DND-41 (cell line): ENCODE data around the gene RETSAT.
A peak's percentile ranks its signal among the peaks of the same experiment; 100 is the strongest.
"Not testable (repeated sequence)": the region's sequence is repeated elsewhere in the genome, so short reads cannot be mapped to it uniquely, and the experiment has no call there.

Experiments
- ATAC-seq: fragments of 200-7000 bp; cut with Tn5 transposase; 3 replicates; pipeline ENCODE4 v1.9.1; 2021; ENCODE audit warnings: low read depth; ENCODE audit not compliant: insufficient read depth
- DNase-seq: peaks from one replicate; pipeline ENCODE4 v3.0.0-alpha.2; 2020
- H2AFZ ChIP-seq: 2 replicates; pipeline ENCODE4 v1.6.0; 2012; ENCODE audit warnings: low read depth, low read length
- H3K27ac ChIP-seq: 2 replicates; pipeline ENCODE4 v1.5.1; 2012; ENCODE audit warnings: low read length, inconsistent platforms
- H3K27me3 ChIP-seq: fragments of 200-600 bp; sonication (generic); 2 replicates; pipeline ENCODE4 v1.6.0; 2012; ENCODE audit warnings: low read length, mild to moderate bottlenecking, inconsistent platforms; ENCODE audit not compliant: insufficient read depth, poor library complexity
- H3K36me3 ChIP-seq: 2 replicates; pipeline ENCODE4 v1.5.1; 2012; ENCODE audit warnings: low read length, inconsistent platforms; ENCODE audit not compliant: insufficient read depth
- H3K4me1 ChIP-seq: 2 replicates; pipeline ENCODE4 v1.5.1; 2012; ENCODE audit warnings: mild to moderate bottlenecking, low read length; ENCODE audit not compliant: insufficient read depth
- H3K4me2 ChIP-seq: 2 replicates; pipeline ENCODE4 v1.6.0; 2012; ENCODE audit warnings: mild to moderate bottlenecking, moderate library complexity, low read length, inconsistent platforms; ENCODE audit not compliant: insufficient read depth
- H3K4me3 ChIP-seq, 2 experiments: fragments of 200-600 bp in 1 of 2; shearing (Covaris generic) in 1 of 2; 2 replicates each; pipeline ENCODE4 v1.5.1; 2012 to 2016; ENCODE audit warnings: inconsistent platforms in 2 of 2, low read length in 2 of 2, mild to moderate bottlenecking in 2 of 2, low read depth in 1 of 2, moderate library complexity in 1 of 2
- H3K79me2 ChIP-seq: 2 replicates; pipeline ENCODE4 v1.6.0; 2012; ENCODE audit warnings: low read length, inconsistent platforms; ENCODE audit not compliant: insufficient read depth
- H3K9ac ChIP-seq: 2 replicates; pipeline ENCODE4 v1.6.0; 2012; ENCODE audit warnings: low read depth, mild to moderate bottlenecking, inconsistent platforms, low read length, moderate library complexity
- H3K9me3 ChIP-seq: 2 replicates; pipeline ENCODE4 v1.5.1; 2012; ENCODE audit warnings: low read length, moderate library complexity, mild to moderate bottlenecking, inconsistent platforms; ENCODE audit not compliant: insufficient read depth, severe bottlenecking
- H4K20me1 ChIP-seq: 2 replicates; pipeline ENCODE4 v1.6.0; 2012; ENCODE audit warnings: low read length; ENCODE audit not compliant: insufficient read depth
- CTCF ChIP-seq: IDR thresholded peaks from 2 replicates; pipeline ENCODE4 v1.5.1; 2012; ENCODE audit warnings: borderline replicate concordance, low read length, moderate library complexity, mild to moderate bottlenecking; ENCODE audit not compliant: poor library complexity, severe bottlenecking; ENCODE audit errors: extremely low read depth
- EZH2 ChIP-seq: IDR thresholded peaks from 3 replicates; pipeline ENCODE4 v1.6.1; 2012; ENCODE audit warnings: borderline replicate concordance, low read depth, mild to moderate bottlenecking, moderate library complexity, low read length, inconsistent platforms; ENCODE audit not compliant: severe bottlenecking

The RETSAT gene

GRCh38 chr2:85385746-85386145 is 31.4 kb upstream of the RETSAT start:
- Histone ChIP-seq H3K4me1 (no peaks in the 10 kb centered on the region), H2AFZ (no peak overlapping the region), H3K27me3 (no peaks in the 10 kb centered on the region), H3K4me2 (no peak overlapping the region), H3K9ac (no peak overlapping the region), H3K27ac (peak overlapping the region; percentile 34; the same call in 1 of the 2 replicates), H3K9me3 (peaks cover 2% of the 10 kb centered on the region), H4K20me1 (no peaks in the 10 kb centered on the region), H3K4me3 (no peak overlapping the region), H3K36me3 (peaks cover 50% of the 10 kb centered on the region), H3K79me2 (no peaks in the 10 kb centered on the region)
- ATAC-seq (no peak), DNase-seq (no peak)
- TF ChIP-seq EZH2 = no peak
- TF ChIP-seq CTCF = no peak

GRCh38 chr2:85383850-85384249 is 29.5 kb upstream of the RETSAT start:
- no peaks in the 10 kb centered on the region for H3K79me2 ChIP-seq
- H3K9ac ChIP-seq = no peak overlapping the region
- DNase-seq = no peak
- TF ChIP-seq CTCF (no peak), EZH2 (no peak)
- H3K4me3 ChIP-seq = no peak overlapping the region
- H3K4me2 ChIP-seq = no peak overlapping the region
- H3K36me3 ChIP-seq = peaks cover 50% of the 10 kb centered on the region
- H3K9me3 ChIP-seq = peaks cover 15% of the 10 kb centered on the region
- H3K4me1 ChIP-seq = no peaks in the 10 kb centered on the region
- H3K27ac ChIP-seq = no peak overlapping the region
- H3K27me3 ChIP-seq = no peaks in the 10 kb centered on the region
- no peak overlapping the region for H2AFZ ChIP-seq
- H4K20me1 ChIP-seq = no peaks in the 10 kb centered on the region
- no peak for ATAC-seq

GRCh38 chr2:85383151-85383550 is 28.8 kb upstream of the RETSAT start:
- not testable (repeated sequence) for H3K4me3 ChIP-seq

GRCh38 chr2:85380048-85380447 is 25.7 kb upstream of the RETSAT start:
- Histone ChIP-seq H4K20me1 (no peaks in the 10 kb centered on the region), H3K27ac (no peak overlapping the region), H3K36me3 (peaks cover 47% of the 10 kb centered on the region), H3K4me3 (no peak overlapping the region), H2AFZ (no peak overlapping the region), H3K4me2 (no peak overlapping the region), H3K27me3 (no peaks in the 10 kb centered on the region), H3K4me1 (no peaks in the 10 kb centered on the region), H3K79me2 (no peaks in the 10 kb centered on the region), H3K9me3 (peaks cover 15% of the 10 kb centered on the region), H3K9ac (no peak overlapping the region)
- ATAC-seq (no peak), DNase-seq (no peak)
- TF ChIP-seq CTCF (no peak), EZH2 (no peak)

More at GRCh38 chr2:85383151-85383550, 28.8 kb upstream of the RETSAT start:
- peaks cover 46% of the 10 kb centered on the region for H3K36me3 ChIP-seq
- not testable (repeated sequence) for H2AFZ ChIP-seq, H3K27me3 ChIP-seq, H3K27ac ChIP-seq, H3K4me1 ChIP-seq, ATAC-seq, H3K79me2 ChIP-seq, H4K20me1 ChIP-seq, H3K9ac ChIP-seq, H3K4me2 ChIP-seq, DNase-seq
- peaks cover 15% of the 10 kb centered on the region for H3K9me3 ChIP-seq
